Activated CD8-positive, alpha-beta memory T cell treated with anti-CD3 and anti-CD28 coated beads for 36 hours (primary cell): ENCODE results near the gene TMEM37. TPM values are rescaled to one million over a fixed set of nuclear protein-coding genes. Genes with fewer than 3 reads are reported as not detected.

Experiments used
- CTCF ChIA-PET: fragments of 350-600 bp; sonication (Branson Sonifier 250); formaldehyde crosslinking; loops from one replicate; lab custom pipeline; 2021; ENCODE audit warnings: antibody characterized with exemption; lab: Charles Lee
- POLR2A ChIA-PET: fragments of 350-600 bp; sonication (Branson Sonifier 250); formaldehyde crosslinking; loops from one replicate; lab custom pipeline; 2021; ENCODE audit warnings: antibody characterized with exemption; lab: Charles Lee
- total RNA-seq, 2 experiments: library from RNA; stranded (reverse); gene quantifications; one replicate each; pipeline ENCODE4 v1.2.3, GENCODE V29; 2021

The TMEM37 gene
- total RNA-seq, 2 experiments from 2014 or later, result not detected

DNA sequence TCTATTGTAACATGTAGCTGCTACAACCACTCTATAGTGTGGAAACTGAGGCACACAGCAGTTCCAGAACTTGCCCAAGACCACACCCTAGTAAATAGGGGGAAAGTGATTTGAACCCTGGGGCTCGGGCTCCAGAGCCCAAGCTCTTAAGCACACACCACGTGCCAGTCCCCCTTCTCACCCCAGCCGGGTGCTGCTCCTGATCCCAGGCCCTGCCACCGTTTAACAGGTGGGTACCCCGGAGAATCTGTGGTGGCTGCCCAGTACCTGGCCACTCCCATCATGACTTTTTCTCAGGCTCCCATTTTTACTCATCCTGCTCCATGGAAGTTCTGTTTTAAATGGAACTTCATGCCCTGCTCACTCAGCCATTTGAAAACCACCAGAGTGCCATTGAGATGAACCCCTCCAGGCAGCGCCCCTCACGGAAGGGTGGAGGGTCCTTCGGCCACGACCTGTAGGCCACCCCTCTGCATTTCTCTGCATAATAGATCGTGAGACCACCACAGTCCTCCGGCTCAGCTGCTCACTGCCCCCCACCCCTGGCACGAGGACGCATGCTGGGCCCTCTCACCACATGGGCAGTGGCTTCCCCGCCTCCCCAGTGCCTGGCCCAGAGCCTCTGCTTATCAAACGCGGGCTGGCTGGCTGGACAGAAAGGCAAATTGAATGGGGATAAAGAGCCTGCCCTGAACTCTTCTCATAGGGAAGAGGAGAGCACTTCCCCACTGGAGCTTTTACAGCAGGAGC, 42.1 kb downstream of the TMEM37 start:
- ChIA-PET POLR2A (no interaction called here), CTCF (no interaction called here)

DNA sequence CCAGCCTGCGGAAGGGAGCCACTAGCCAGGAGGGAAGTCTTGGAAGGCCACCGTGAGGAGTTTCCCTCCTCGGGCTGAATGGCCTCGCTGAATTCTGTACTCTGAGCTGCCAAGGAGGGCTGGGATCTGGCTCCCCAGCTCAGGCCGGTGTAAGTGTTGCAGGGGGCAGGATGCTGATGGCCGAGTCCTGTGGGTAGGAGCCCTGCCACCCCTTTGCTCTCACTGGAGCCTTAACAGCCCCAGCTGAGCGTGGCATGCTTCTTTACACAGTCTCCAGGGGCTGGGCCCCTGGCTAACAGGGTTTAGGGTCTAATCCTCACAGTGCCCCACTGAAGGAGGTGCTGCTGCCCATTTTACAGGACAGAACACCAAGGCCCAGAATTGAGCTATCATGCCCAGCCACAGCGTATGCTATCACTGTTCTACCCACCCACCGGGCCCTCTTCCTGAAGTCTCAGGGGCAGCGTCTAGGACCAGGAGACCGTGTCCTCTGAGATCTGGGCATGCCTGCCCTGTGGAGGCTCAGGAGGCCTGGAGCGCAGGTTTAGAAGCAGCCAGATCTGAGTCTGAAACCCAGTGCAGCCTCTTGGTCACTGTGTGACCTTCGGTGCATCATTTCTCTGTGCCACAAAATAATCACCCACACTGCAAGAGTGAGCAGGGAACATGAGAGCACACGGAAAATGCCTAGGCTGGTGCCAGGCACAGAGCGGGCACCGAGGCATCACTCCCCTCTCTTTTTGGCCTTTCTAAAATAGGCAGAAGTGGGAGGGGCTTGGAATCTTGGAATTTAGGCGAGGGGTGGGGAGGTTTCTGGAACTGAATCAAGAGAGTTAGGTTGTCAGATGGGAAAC, 42.9 kb downstream of the TMEM37 start:
- CTCF ChIA-PET, result no interaction called here
- POLR2A ChIA-PET, result no interaction called here

DNA sequence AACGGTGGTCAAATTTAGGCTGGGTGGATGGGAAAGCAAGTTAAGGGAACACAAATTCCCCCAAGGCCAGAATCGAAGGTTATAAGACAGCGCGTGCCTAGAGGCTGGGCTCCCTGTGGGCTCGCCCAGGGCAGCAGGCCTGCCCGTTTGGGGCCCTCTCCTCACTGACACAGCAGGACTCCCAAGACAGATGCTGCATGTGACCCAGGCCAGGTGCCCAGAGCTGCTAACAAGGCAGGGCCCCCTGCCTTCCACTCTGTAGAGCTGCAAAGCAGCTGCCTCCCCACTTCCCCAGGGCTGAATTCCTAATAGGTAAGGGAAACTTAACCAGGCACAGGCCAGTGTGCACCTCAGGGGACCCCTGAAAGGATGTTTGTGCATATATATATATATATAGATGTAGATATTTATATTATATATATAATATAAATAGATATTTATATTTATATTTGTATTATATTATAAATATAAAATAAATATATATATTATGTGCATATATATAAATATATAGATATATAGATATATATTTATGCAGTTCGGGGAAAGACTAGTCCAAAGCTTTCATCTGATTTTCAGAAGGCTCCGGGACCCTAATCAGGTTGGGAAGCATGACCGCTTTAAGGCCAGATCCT, 43.7 kb downstream of the TMEM37 start:
- CTCF ChIA-PET, result interaction anchor here (1.1 to 3.1 kb wide), 4 partner anchors 10 to 592 kb away, joined by 3 to 22 read pairs (median 4); no protein-coding TSS in a partner anchor
- POLR2A ChIA-PET, result no interaction called here

DNA sequence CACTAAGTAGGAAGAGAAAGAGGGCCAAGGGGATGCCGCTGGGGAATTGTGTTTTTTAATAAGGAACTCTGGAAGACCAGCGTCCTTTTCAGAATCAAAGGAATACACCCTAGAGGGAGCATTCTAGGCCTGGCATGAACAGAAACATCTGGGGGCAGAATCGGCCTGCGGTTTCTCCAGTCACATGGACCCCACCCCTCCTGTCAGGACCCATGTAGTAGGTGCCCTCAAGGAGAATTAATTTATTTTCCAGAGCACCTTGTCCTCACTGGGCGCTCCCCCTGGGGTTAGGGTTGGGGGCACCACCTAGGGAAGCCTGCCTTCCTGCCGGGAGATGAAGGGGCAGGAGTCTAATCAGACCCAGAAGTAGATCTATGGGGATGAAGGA, 44.2 kb downstream of the TMEM37 start:
- ChIA-PET POLR2A (no interaction called here), CTCF (interaction anchor here (1.0 to 3.1 kb wide), 5 partner anchors 10 to 592 kb away, joined by 3 to 22 read pairs (median 4); no protein-coding TSS in a partner anchor)

DNA sequence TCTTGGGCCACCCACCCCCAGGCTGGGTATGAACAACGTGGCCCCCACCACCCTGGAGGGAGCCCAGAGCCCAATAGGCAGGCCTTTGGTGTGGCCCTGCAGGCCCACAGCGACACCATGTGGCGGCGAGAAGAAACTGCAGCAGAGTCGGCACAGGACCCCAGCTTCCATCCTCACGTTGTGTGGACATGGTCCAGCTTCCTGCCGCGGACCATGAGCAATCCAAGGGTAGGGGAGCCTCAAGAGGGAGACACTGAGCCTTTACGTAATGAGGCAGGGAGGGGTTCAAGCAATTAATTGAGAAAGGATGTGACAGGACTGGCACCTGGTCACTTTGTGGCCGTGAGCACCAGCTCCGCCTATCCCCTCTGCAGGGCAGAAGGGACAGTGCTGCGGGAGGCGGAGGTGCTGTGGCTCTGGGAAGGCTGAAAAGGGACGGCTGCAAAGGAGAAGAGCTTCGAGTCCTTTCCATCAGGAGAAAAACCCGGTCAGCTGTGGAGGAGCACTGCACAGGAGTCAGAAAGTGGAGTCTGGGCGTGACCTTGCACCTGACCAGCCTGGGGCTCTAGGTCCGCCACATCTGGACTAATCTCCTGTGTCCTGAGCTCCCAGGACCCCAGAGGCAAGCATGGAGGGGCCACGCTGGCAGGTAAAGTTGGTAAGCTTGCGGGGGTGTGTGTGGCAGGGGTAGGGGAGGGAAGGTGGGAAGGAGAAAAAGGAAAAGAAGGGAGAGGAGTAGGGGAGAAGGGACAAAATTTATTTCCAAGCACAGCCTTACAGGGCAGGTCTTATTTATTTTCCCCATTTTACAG, 44.9 kb downstream of the TMEM37 start:
- CTCF ChIA-PET, result interaction anchor here (0.8 to 3.1 kb wide), 7 partner anchors 11 to 593 kb away, joined by 3 to 22 read pairs (median 4); no protein-coding TSS in a partner anchor

DNA sequence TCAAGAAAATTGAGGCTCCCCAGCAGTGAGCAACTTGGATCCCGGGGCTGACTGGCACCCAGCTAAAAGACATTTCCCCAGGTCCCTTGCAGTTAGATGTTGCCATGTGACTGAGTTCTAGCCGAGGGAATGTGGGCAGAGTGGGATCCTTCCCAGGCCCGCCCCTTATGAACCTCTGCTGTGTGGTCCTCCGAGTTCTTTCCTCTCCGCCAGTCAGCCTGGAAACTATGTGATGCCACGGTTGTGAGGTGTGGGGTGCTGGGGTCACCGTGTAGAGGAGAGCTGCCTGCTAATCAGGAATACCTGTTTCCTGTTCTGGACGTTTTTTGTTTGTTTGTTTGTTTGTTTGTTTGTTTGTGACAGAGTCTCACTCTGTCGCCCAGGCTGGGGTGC, 45.5 kb downstream of the TMEM37 start:
- POLR2A ChIA-PET, result no interaction called here
- CTCF ChIA-PET, result interaction anchor here (0.8 to 3.1 kb wide), 3 partner anchors 14 to 73 kb away, joined by 3 to 22 read pairs (median 4); no protein-coding TSS in a partner anchor

More for the DNA sequence above, 44.9 kb downstream of the TMEM37 start:
- POLR2A ChIA-PET, result no interaction called here

DNA sequence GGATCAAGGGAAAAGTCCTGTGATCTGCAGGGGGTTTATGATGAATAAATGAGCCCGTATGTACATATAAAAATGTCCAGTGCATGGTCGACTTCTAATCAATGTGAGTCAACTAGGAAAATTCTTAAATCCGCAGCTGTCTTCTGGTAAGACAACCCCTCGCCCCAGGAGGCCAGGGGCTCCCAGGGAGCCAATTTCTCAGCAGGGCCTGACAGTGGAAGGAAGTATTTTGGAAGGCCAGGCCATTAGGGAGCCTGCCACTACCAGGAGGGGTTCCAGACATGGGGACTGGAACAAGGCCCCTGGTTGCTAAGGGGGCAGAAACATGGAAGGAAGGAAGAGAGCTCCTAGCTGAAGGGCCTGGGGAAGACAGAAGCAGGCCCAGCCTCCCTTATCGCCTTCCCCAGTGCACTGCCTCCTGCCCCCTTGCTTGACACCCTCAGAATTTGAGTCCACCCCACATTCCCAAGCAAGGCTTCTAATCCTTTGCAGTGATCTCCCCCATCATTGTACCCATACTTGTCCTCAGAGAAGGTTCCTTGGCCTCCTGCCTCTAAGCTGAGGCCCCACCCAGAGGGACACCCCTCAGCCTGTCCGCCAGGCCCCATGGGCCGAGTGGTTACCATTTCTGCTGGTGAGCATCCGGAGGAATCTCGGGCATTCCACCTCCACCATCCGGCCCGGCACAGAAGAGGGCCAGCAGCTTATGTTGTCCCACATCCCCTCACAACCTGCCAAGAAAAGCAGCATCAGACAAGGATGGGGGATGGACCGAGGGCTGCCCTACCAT, 46.7 kb downstream of the TMEM37 start:
- CTCF ChIA-PET, result interaction anchor here (3.1 kb wide), 1 partner anchor 69 kb away, joined by 22 read pairs; no protein-coding TSS in a partner anchor
- POLR2A ChIA-PET, result no interaction called here

DNA sequence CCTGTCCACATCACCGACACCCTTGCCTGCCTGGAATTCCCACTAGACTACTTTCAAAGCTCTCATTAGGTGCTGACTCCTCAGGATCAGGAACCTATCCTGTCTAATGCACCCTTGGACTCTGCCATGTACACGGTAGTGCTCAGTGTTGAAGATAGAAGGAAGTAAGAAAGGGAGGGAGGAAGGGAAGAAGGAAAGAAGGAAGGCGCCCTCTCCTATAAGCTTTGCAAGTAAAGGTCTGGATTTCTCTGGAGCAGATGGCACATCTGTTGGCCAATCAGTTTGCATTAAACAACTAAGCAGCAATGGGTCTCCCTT, 47.3 kb downstream of the TMEM37 start:
- ChIA-PET POLR2A (no interaction called here), CTCF (no interaction called here)

DNA sequence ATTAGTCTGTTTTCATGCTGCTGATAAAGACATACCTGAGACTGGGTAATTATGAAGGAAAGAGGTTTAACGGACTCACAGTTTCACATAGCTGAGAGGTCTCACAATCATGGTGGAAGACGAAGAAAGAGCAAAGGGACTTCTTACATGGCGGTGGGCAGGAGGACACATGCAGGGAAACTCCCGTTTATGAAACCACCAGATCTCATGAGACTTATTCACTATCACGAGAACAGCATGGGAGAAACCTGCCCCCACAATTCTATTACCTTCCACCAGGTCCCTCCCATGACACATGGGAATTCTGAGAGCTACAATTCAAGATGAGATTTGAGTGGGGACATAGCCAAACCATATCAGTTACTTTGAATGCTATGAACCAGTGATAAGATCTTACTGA, 48.5 kb downstream of the TMEM37 start:
- ChIA-PET POLR2A (no interaction called here), CTCF (no interaction called here)

DNA sequence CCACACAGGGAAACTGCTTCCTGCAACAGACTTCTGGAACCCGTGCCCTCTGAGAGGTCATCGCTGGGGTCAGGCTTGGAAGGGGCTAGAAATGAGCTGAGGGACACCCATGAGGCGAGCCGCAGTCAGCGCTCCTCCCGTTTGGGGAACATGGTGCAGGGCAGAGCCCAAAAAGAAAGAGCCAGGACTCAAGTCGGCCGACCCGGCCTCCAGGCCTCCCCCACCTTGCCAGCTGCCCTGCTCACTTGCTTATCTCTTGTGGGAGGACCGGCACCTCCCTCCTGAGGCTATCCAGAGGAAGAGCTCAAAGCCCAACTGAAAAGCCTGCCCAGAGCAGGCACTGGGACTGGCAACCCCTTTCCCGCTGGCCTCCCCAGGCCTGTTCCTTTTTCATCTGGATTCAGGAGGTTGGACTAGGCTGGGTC, 49.1 kb downstream of the TMEM37 start:
- CTCF ChIA-PET, result no interaction called here
- POLR2A ChIA-PET, result no interaction called here

DNA sequence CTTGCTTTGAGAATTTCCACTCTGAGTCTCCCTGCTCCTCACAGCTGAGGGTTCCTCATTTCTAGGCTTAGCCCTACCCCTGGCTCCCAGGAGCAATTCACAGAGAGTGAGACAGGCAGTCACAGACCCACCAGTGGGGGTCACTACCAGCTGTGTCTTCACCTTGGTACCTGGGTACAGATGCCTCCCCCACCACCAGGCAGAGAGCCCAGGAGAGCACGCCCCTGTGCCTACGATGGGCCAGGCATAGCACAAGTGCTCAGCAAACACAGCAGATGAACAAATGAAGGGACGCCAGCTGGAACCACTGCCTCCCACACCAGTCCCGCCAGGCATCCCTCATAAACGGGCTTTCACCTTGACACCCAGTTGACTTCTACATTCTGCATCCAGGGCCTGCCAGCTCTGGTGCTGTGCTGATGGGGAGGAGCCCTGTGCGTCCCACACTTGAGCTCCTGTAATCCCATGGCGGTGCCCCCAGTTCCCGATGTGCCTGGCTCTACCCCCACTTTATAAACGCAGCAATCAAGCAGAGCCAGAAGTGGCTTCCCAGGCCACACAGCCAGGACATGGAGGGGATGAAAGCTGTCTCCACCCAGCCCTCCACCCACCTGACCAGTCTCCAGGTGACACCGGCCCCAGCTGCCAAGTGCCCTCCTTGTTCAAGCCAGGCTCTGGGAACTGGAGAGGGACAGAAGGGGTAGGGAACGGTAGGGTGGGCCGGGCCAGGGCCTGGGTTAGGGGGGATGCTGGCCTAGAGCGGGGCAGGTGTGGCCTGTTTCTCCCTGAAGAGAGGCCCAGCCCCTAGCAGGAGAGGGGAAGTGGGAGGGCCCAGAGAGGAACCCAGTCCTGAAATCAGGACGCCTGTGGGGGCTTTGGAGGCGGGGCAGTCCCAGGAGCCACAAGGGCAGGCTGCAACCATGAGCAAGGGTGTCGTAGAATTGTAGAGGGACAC, 50.1 kb downstream of the TMEM37 start:
- ChIA-PET CTCF (no interaction called here), POLR2A (no interaction called here)

DNA sequence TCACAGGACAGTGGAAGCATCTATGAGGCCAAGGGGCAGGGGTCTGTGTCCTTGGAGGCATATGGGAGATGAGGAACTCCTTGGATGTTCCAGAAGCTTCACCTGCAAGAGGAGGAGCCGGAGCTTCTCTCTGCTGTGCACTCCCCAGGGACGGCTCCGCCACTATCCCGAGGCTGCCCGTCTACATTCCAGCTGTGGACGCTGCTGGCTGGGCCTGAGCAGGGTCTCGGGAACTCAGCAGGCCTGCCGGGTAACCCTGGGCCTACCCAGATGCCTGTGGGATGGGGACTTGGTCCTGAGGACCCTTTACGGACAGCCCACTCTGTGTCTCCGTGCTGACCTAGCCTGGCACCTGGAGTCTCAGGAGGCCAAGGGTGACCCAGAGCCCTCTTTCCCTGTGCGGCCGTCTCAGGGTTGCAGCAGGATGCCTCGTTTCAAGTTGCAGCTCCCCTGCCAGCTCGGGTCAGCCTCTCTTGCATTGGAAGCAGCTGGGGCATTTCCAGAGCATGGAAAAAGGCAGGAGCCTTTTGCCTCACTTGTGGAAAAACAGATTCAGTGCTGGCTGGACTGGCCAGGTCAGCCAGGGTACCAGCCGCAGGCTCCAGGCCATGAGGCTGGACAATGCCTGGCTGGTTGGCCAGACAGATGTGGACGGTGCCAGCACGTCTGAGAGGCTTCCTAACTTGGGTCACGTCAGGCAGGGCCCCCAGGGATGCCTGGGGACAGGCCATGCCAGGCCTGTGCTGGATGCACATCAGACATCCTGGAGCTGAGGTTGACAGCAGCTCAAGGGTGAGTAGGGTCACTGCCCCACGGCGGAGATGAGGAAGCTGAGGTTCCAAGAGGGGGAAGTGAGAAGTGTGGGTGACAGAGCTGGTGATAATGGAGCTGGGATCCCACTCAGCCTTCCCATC, 51.1 kb downstream of the TMEM37 start:
- CTCF ChIA-PET, result no interaction called here
- POLR2A ChIA-PET, result no interaction called here

DNA sequence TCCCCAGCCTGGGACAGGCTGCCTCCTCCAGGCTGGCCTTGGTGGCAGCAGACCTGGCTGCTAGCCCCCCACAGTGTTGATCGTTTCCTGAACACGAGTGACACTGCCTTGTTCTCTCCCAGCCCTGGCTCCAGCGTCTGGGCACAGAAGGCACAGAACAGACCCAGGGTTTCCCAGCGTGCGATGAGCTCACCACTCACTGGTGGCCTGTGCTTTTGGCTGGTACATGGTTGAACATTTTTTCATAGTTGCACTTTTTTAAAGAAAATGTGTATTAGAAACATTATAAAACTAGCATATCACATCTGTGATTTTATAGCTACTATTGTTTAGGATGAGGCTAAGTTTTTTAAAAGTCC, 51.7 kb downstream of the TMEM37 start:
- POLR2A ChIA-PET, result no interaction called here

DNA sequence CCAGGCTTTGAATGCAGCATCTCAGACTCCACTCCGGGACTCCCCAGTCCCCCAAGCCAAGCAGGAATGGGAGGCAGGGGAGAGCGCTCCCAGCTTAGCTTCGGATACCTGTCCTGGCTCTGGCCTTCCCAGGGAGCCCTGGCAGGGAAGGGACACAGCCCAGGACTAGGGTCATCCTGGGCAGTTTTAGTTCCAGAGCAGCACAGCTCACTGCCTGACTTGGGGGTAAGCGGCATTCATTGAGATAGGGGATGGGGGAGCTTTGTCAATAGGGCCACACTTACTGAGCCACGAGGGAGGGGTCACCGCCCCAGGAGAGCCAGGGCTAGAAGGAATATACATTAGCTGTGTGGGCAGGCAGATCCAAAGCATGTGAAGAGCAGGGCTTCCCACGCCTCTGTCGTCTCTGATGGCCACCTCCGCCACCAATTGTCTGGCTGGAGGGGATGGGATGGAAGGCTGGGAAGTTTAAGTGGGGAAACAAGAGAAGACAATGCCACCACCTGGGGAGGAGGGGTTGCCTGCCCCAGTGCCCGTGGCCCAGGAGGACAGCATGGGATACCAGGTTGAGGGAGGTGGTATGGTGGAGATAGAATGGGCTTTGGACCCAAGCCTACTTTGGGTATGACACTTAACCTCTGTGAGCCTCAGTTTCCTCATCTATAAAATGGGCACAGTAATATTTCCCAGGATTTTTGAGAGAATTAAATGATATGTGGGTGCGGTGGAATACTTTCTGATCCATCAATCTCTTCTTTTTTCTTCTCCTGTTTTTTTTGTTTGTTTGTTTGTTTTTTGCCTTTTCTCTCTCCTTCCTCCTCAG, 52.5 kb downstream of the TMEM37 start:
- CTCF ChIA-PET, result no interaction called here
- POLR2A ChIA-PET, result no interaction called here

More for the DNA sequence above, 51.7 kb downstream of the TMEM37 start:
- CTCF ChIA-PET, result no interaction called here

DNA sequence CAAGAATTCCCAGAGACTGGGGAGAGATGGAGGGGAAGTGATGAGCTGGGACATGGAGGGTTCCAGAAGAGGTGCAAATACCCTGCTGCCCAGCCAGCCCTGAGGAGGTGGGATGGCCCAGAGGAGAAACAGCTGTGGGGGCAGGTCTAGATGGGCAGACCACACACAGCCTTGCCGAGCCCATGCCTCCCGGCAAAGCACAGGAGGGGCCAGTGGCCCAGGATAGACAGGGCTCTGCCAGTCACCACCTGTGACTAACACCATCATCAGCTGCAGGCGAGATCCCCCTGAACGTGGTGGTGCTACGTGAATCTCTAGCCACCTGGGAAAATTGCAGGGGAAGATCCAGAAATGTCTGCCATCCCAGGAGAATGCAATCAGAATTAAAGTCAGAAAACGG, 53.2 kb downstream of the TMEM37 start:
- CTCF ChIA-PET, result interaction anchor here (0.6 kb wide), 1 partner anchor 87 kb away, joined by 3 read pairs; no protein-coding TSS in a partner anchor
- POLR2A ChIA-PET, result no interaction called here
